Mucosa of rectum (tissue), 2 donors: ENCODE results near the gene GLIS1.

ENCODE experiments used
- H3K27ac ChIP-seq, 2 donors: one replicate each; pipeline ENCODE4 v1.7.0; 2013; ENCODE audit warnings: inconsistent platforms in 2 of 2, low read depth in 2 of 2, low read length in 2 of 2
- H3K27me3 ChIP-seq, 2 donors: one replicate each; pipeline ENCODE4 v1.7.0; 2013; ENCODE audit warnings: low read length in 2 of 2; ENCODE audit not compliant: control insufficient read depth in 2 of 2, insufficient read depth in 2 of 2
- H3K36me3 ChIP-seq, 2 donors: one replicate each; pipeline ENCODE4 v1.7.0; 2013; ENCODE audit warnings: low read length in 2 of 2; ENCODE audit not compliant: control insufficient read depth in 2 of 2, insufficient read depth in 2 of 2
- H3K4me1 ChIP-seq, 2 donors: one replicate each; pipeline ENCODE4 v1.7.0; 2013; ENCODE audit warnings: low read length in 2 of 2, mild to moderate bottlenecking in 1 of 2; ENCODE audit not compliant: control insufficient read depth in 2 of 2, insufficient read depth in 2 of 2
- H3K4me3 ChIP-seq, 2 donors: one replicate each; pipeline ENCODE4 v1.7.0; 2013; ENCODE audit warnings: low read length in 2 of 2
- H3K9ac ChIP-seq, 2 donors: one replicate each; pipeline ENCODE4 v1.7.0; 2013; ENCODE audit warnings: low read length in 2 of 2, low read depth in 1 of 2, mild to moderate bottlenecking in 1 of 2
- H3K9me3 ChIP-seq, 2 donors: one replicate each; pipeline ENCODE4 v1.7.0; 2013; ENCODE audit warnings: low read length in 2 of 2; ENCODE audit not compliant: control insufficient read depth in 2 of 2
- donor health status: healthy.
- donor health status: Normal muscosa, but diverticular disease.

GLIS1 gene

GRCh38 chr1:53544728-53545515 lies 194.0 kb downstream of the GLIS1 start:
- Histone ChIP-seq H3K4me3 (no peak overlapping the region), H3K27me3 (no peaks in the 10 kb centered on the region), H3K4me1 (no peaks in the 10 kb centered on the region), H3K9ac (no peak overlapping the region), H3K27ac (no peak overlapping the region), H3K36me3 (no peaks in the 10 kb centered on the region), H3K9me3 (no peaks in the 10 kb centered on the region)

GRCh38 chr1:53543778-53544695 lies 194.9 kb downstream of the GLIS1 start:
- no peak overlapping the region for H3K27ac ChIP-seq
- no peak overlapping the region for H3K4me3 ChIP-seq
- no peak overlapping the region for H3K9ac ChIP-seq
- H3K9me3 ChIP-seq: no peaks in the 10 kb centered on the region
- H3K36me3 ChIP-seq: no peaks in the 10 kb centered on the region
- no peaks in the 10 kb centered on the region for H3K27me3 ChIP-seq
- H3K4me1 ChIP-seq: no peaks in the 10 kb centered on the region

GRCh38 chr1:53543130-53543777 lies 195.7 kb downstream of the GLIS1 start:
- Histone ChIP-seq H3K9me3 (no peaks in the 10 kb centered on the region), H3K27ac (no peak overlapping the region), H3K4me1 (no peaks in the 10 kb centered on the region), H3K9ac (no peak overlapping the region), H3K27me3 (no peaks in the 10 kb centered on the region), H3K36me3 (no peaks in the 10 kb centered on the region), H3K4me3 (no peak overlapping the region)

- H3K27ac ChIP-seq: no peak overlapping the region
- H3K36me3 ChIP-seq: no peaks in the 10 kb centered on the region
- H3K4me1 ChIP-seq: no peaks in the 10 kb centered on the region
- H3K9me3 ChIP-seq: no peaks in the 10 kb centered on the region
- H3K27me3 ChIP-seq: no peaks in the 10 kb centered on the region
- no peak overlapping the region for H3K4me3 ChIP-seq
- H3K9ac ChIP-seq: no peak overlapping the region
Observed at GRCh38 chr1:53542551-53542950, 196.4 kb downstream of the GLIS1 start.

GRCh38 chr1:53541761-53542550 lies 197.0 kb downstream of the GLIS1 start:
- no peaks in the 10 kb centered on the region for H3K9me3 ChIP-seq
- no peak overlapping the region for H3K9ac ChIP-seq
- H3K36me3 ChIP-seq: no peaks in the 10 kb centered on the region
- H3K27me3 ChIP-seq: no peaks in the 10 kb centered on the region
- H3K4me3 ChIP-seq: no peak overlapping the region
- H3K4me1 ChIP-seq: no peaks in the 10 kb centered on the region
- no peak overlapping the region for H3K27ac ChIP-seq

GRCh38 chr1:53541263-53541625 lies 197.7 kb downstream of the GLIS1 start:
- no peaks in the 10 kb centered on the region for H3K9me3 ChIP-seq
- H3K4me3 ChIP-seq: no peak overlapping the region
- H3K36me3 ChIP-seq: no peaks in the 10 kb centered on the region
- H3K27ac ChIP-seq: no peak overlapping the region
- H3K4me1 ChIP-seq: no peaks in the 10 kb centered on the region
- no peaks in the 10 kb centered on the region for H3K27me3 ChIP-seq
- H3K9ac ChIP-seq: no peak overlapping the region

GRCh38 chr1:53540604-53541262 lies 198.2 kb downstream of the GLIS1 start:
- Histone ChIP-seq H3K36me3 (no peaks in the 10 kb centered on the region), H3K9ac (no peak overlapping the region), H3K27me3 (no peaks in the 10 kb centered on the region), H3K4me3 (no peak overlapping the region), H3K9me3 (no peaks in the 10 kb centered on the region), H3K4me1 (no peaks in the 10 kb centered on the region), H3K27ac (no peak overlapping the region)

- H3K27me3 ChIP-seq: no peaks in the 10 kb centered on the region
- no peak overlapping the region for H3K27ac ChIP-seq
- H3K9me3 ChIP-seq: no peaks in the 10 kb centered on the region
- H3K4me3 ChIP-seq: no peak overlapping the region
- no peaks in the 10 kb centered on the region for H3K4me1 ChIP-seq
- no peaks in the 10 kb centered on the region for H3K36me3 ChIP-seq
- H3K9ac ChIP-seq: no peak overlapping the region
Observed at GRCh38 chr1:53539711-53540603, 199.0 kb downstream of the GLIS1 start.

GRCh38 chr1:53539226-53539625 lies 199.7 kb downstream of the GLIS1 start:
- H3K4me1 ChIP-seq: no peaks in the 10 kb centered on the region
- H3K36me3 ChIP-seq: no peaks in the 10 kb centered on the region
- H3K9ac ChIP-seq: no peak overlapping the region
- no peak overlapping the region for H3K4me3 ChIP-seq
- no peaks in the 10 kb centered on the region for H3K27me3 ChIP-seq
- no peaks in the 10 kb centered on the region for H3K9me3 ChIP-seq
- H3K27ac ChIP-seq: no peak overlapping the region
